IPS-18a (cell line): ENCODE results near the gene CCL4.

Experiments used
- H3K27ac ChIP-seq: one replicate; pipeline ENCODE4 v1.5.1; 2013; ENCODE audit warnings: low read length
- H3K27me3 ChIP-seq: one replicate; pipeline ENCODE4 v1.6.1; 2013; ENCODE audit warnings: mild to moderate bottlenecking, low read length; ENCODE audit not compliant: control insufficient read depth, insufficient read depth
- H3K36me3 ChIP-seq: one replicate; pipeline ENCODE4 v1.6.1; 2013; ENCODE audit warnings: low read depth, low read length; ENCODE audit not compliant: control insufficient read depth
- H3K4me1 ChIP-seq: one replicate; pipeline ENCODE4 v1.6.1; 2013; ENCODE audit warnings: low read depth, low read length; ENCODE audit not compliant: control insufficient read depth
- H3K4me3 ChIP-seq: one replicate; pipeline ENCODE4 v1.5.1; 2013; ENCODE audit warnings: low read length
- H3K9ac ChIP-seq: one replicate; pipeline ENCODE4 v1.6.1; 2013; ENCODE audit warnings: mild to moderate bottlenecking, low read length, moderate library complexity
- H3K9me3 ChIP-seq: one replicate; pipeline ENCODE4 v1.6.1; 2013; ENCODE audit warnings: low read depth, low read length; ENCODE audit not compliant: control insufficient read depth

Gene CCL4

DNA sequence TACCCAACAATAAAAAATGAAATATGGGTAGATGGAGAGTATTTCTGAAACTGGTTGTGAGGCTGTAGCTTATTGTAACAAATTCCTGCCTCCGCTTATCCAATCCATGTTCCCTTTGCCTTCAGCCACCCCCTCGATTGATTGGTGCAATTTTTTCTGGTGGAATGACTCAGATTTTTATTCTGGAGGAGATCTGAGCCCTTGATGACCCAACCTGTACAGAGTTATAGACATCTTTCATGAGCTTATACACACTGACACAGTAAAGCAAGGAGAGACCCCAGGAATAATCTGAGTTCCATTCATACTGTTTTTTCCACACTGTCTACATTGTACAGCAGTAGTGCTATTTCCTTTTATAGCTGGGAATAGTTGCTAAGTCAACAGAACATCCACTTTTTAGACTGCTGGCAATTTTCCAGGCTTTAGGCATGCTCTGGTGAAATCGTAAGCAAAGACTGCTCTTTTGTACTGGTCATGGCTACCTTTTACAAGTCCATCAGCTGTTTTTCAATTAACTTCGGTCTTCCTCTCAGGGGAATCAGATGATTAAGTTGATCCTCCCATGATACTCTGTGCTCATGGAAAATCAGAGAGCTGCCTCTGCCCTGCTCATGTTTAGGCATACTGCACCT, 30.1 kb downstream of the CCL4 start:
- Histone ChIP-seq H3K9me3 (no peaks in the 10 kb centered on the region), H3K4me1 (no peaks in the 10 kb centered on the region), H3K4me3 (no peak overlapping the region), H3K27ac (no peak overlapping the region), H3K36me3 (no peaks in the 10 kb centered on the region), H3K9ac (no peak overlapping the region), H3K27me3 (no peaks in the 10 kb centered on the region)

- Histone ChIP-seq H3K4me1 (no peaks in the 10 kb centered on the region), H3K36me3 (no peaks in the 10 kb centered on the region), H3K27me3 (no peaks in the 10 kb centered on the region), H3K27ac (no peak overlapping the region), H3K4me3 (no peak overlapping the region), H3K9ac (no peak overlapping the region), H3K9me3 (no peaks in the 10 kb centered on the region)
These were observed 31.8 kb downstream of the CCL4 start for GRCh38 chr17:36135465-36135864.

DNA sequence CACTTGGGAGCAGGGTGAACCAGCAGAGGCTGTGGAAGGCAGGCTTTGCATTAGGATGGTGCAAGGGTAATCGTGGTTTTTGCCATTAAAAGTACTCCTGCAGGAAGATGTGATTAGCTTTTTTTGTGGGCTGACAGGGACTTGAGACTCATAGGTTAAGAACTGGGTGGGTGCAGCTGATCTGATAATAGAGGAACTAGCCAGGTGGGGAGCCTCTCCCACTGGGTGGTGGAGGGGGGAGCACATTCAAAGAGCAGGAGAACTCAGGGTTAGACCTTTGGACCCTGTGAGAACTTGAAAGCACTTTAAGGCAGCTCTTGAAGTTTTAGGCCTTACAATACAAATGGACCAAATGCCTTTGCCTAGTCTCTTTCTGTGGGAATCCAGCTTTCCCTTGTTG, 32.4 kb downstream of the CCL4 start:
- Histone ChIP-seq H3K36me3 (no peaks in the 10 kb centered on the region), H3K4me1 (no peaks in the 10 kb centered on the region), H3K4me3 (no peak overlapping the region), H3K27me3 (no peaks in the 10 kb centered on the region), H3K9ac (no peak overlapping the region), H3K9me3 (no peaks in the 10 kb centered on the region), H3K27ac (no peak overlapping the region)

- Histone ChIP-seq H3K4me1 (no peaks in the 10 kb centered on the region), H3K4me3 (no peak overlapping the region)
These were observed 32.8 kb downstream of the CCL4 start for GRCh38 chr17:36136439-36136838.

GRCh38 chr17:36142235-36142634, 38.6 kb downstream of the CCL4 start:
- Histone ChIP-seq H3K4me1 (no peaks in the 10 kb centered on the region), H3K9ac (no peak overlapping the region), H3K27ac (no peak overlapping the region), H3K9me3 (no peaks in the 10 kb centered on the region), H3K36me3 (no peaks in the 10 kb centered on the region), H3K4me3 (no peak overlapping the region), H3K27me3 (no peaks in the 10 kb centered on the region)

More at GRCh38 chr17:36136439-36136838, 32.8 kb downstream of the CCL4 start:
- no peaks in the 10 kb centered on the region for H3K9me3 ChIP-seq
- H3K27me3 ChIP-seq, result no peaks in the 10 kb centered on the region
- no peaks in the 10 kb centered on the region for H3K36me3 ChIP-seq
- H3K9ac ChIP-seq, result no peak overlapping the region
- no peak overlapping the region for H3K27ac ChIP-seq

DNA sequence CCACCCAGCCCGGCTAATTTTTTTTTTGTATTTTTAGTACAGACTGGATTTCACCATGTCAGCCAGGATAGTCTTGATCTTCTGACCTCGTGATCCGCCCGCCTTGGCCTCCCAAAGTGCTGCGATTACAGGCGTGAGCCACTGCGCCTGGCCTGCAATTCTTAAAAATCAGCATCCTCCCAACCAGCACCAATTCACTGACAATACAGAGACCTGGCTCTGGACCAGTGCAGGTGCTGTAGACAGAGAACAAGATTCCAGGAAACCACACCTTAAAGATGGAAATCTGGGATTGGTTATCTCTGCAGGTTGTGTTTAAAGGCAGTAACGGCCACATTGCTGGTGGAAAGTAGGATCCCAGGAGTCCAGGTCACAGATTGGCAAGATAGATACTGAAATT, 39.2 kb downstream of the CCL4 start:
- H3K4me1 ChIP-seq, result no peaks in the 10 kb centered on the region
- H3K36me3 ChIP-seq, result no peaks in the 10 kb centered on the region
- no peak overlapping the region for H3K27ac ChIP-seq
- no peak overlapping the region for H3K9ac ChIP-seq
- no peaks in the 10 kb centered on the region for H3K9me3 ChIP-seq
- no peaks in the 10 kb centered on the region for H3K27me3 ChIP-seq
- H3K4me3 ChIP-seq, result no peak overlapping the region

GRCh38 chr17:36144014-36144413, 40.4 kb downstream of the CCL4 start:
- no peak overlapping the region for H3K9ac ChIP-seq
- no peaks in the 10 kb centered on the region for H3K36me3 ChIP-seq
- H3K27me3 ChIP-seq, result no peaks in the 10 kb centered on the region
- H3K4me1 ChIP-seq, result no peaks in the 10 kb centered on the region
- H3K27ac ChIP-seq, result no peak overlapping the region
- no peak overlapping the region for H3K4me3 ChIP-seq
- no peaks in the 10 kb centered on the region for H3K9me3 ChIP-seq

DNA sequence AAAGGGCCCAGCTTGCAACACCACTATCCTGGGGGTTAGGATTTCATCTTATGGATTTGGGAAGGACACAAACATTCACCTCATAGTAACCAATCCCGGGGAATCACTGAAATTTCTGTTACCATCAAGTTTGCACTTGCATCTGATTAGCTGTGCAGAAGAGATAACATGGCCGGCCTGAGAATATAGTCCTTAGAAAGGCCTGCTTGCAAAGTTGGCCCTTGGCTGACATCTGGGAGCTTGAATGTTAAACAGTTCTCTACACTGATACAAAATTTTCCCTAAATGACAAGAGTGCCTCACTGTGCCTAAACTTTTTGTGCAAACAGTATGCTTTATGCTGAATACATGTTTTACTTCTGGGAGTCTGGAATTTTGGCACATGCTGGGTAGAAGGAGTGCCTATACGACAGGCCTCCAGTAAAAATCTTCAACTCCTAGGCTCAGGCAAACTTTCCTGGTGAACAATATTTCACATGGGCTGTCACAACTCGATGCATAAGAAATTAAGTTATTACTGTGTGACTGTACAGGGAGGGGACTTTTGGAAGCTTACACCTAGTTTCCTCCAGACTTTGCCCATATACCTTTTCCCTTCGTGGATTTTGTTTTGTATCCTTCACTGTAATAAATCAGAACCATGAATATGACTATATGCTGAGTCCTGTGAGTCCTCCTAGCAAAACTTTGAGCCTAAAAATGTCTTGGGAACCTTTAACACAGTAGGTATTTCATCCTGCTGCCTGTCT, 41.5 kb downstream of the CCL4 start:
- Histone ChIP-seq H3K9ac (no peak overlapping the region), H3K4me1 (no peaks in the 10 kb centered on the region), H3K27me3 (no peaks in the 10 kb centered on the region), H3K36me3 (no peaks in the 10 kb centered on the region), H3K9me3 (no peaks in the 10 kb centered on the region), H3K4me3 (no peak overlapping the region), H3K27ac (no peak overlapping the region)

GRCh38 chr17:36147601-36148000, 44.0 kb downstream of the CCL4 start:
- Histone ChIP-seq H3K4me3 (no peak overlapping the region), H3K36me3 (no peaks in the 10 kb centered on the region), H3K9ac (no peak overlapping the region), H3K27me3 (no peaks in the 10 kb centered on the region), H3K27ac (no peak overlapping the region), H3K9me3 (no peaks in the 10 kb centered on the region), H3K4me1 (no peaks in the 10 kb centered on the region)

DNA sequence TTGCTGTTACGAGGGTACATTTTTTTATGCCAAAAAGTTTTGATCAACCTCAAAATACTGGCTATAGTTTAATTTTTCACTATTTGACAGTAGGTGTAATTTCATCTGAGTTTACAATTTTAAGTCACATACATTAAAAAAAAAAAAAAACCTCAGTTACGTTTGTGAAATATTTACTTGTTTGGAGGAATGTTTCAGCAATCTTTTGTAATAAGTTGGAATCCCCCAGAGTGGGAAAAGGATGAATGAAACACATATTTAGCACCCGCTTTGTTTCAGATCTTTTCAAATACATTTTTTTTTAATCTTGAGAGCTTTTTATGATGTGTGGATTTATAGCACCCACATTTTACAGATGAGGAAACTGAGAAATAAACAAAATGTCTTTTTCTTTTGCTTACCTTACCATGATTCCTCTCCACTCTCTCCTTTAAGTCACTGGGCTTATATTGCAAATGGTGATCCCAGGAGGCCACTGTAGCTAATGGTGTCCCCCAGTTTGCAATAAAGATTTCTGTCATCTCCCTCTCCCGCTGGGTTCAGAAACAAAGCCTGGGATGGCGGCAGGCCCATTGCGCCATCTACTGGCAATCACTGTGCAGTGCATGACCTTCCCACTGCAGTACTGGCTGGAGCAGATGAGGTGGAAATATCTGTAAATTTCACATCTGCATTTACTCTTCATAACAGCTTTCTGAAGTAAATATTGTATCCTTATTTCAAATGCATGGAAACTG, 45.1 kb downstream of the CCL4 start:
- no peaks in the 10 kb centered on the region for H3K36me3 ChIP-seq
- no peak overlapping the region for H3K27ac ChIP-seq
- H3K27me3 ChIP-seq, result no peaks in the 10 kb centered on the region
- H3K9ac ChIP-seq, result no peak overlapping the region
- H3K4me3 ChIP-seq, result no peak overlapping the region
- no peaks in the 10 kb centered on the region for H3K9me3 ChIP-seq
- H3K4me1 ChIP-seq, result no peaks in the 10 kb centered on the region

DNA sequence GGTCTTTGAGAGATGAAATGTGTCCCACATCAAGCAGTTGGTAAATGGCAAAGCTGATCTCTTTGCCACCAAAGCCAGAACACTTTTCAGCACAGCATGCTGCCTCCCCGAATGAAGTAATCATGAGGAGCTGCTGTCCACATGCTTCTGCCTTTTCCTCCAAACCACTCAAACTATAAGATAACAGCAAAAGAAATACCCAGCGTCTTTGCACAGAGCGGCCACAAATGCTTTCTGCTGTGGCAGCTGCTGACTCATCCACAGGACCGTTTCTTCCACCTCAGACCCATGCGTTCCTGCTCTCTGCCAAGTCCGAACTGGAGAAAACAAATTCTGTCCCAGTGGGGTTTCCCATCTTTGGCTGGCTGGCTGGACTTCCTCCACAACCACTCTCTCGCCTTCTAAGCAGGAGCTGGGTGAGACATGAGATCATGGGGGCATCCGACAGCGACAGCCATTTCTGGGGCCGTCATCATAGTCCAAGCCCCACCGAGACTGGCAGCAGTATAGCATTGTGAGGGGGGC, 45.7 kb downstream of the CCL4 start:
- no peaks in the 10 kb centered on the region for H3K4me1 ChIP-seq
- no peaks in the 10 kb centered on the region for H3K27me3 ChIP-seq
- H3K4me3 ChIP-seq, result no peak overlapping the region
- H3K9ac ChIP-seq, result no peak overlapping the region
- no peak overlapping the region for H3K27ac ChIP-seq
- no peaks in the 10 kb centered on the region for H3K9me3 ChIP-seq
- no peaks in the 10 kb centered on the region for H3K36me3 ChIP-seq
